GM23338 (cell line): ENCODE measurements around the gene RMND5A. TPM values are rescaled to one million over a fixed set of nuclear protein-coding genes. Genes with fewer than 3 reads are reported as not detected.

ENCODE experiments used
- ATAC-seq: fragments of 200-7000 bp; cut with Tn5 transposase; 3 replicates; pipeline ENCODE4 v1.9.1; 2020
- DNase-seq: peaks from one replicate; pipeline ENCODE4 v3.0.0-alpha.2; 2015; ENCODE audit warnings: low spot score
- H2AFZ ChIP-seq: fragments of 200-600 bp; sonication (generic); 2 replicates; pipeline ENCODE4 v1.8.0; 2016; ENCODE audit warnings: antibody characterized with exemption, mild to moderate bottlenecking, moderate library complexity
- H3F3A ChIP-seq: fragments of 200-600 bp; sonication (generic); replicated peaks from 2 replicates; pipeline ENCODE4 v1.8.0; 2017; ENCODE audit warnings: antibody characterized with exemption, mixed run types, low read depth
- H3K27ac ChIP-seq: fragments of 200-600 bp; sonication (generic); 2 replicates; pipeline ENCODE4 v1.6.1; 2016; ENCODE audit warnings: low read depth
- H3K27me3 ChIP-seq: fragments of 200-600 bp; sonication (generic); 2 replicates; pipeline ENCODE4 v1.8.0; 2016; ENCODE audit warnings: mild to moderate bottlenecking, mixed run types, moderate library complexity; ENCODE audit not compliant: insufficient read depth
- H3K36me3 ChIP-seq: fragments of 200-600 bp; sonication (generic); 2 replicates; pipeline ENCODE4 v1.8.0; 2016; ENCODE audit warnings: mild to moderate bottlenecking; ENCODE audit not compliant: insufficient read depth
- H3K4me1 ChIP-seq: fragments of 200-600 bp; sonication (generic); 2 replicates; pipeline ENCODE4 v1.8.0; 2016; ENCODE audit warnings: mild to moderate bottlenecking, moderate library complexity; ENCODE audit not compliant: insufficient read depth
- H3K4me2 ChIP-seq: fragments of 200-600 bp; sonication (generic); 2 replicates; pipeline ENCODE4 v1.7.1; 2017; ENCODE audit warnings: mixed run types
- H3K4me3 ChIP-seq: fragments of 200-600 bp; sonication (generic); 2 replicates; pipeline ENCODE4 v1.6.1; 2016; ENCODE audit warnings: mixed run types
- H3K79me2 ChIP-seq: fragments of 200-600 bp; sonication (generic); replicated peaks from 2 replicates; pipeline ENCODE4 v1.8.0; 2017; ENCODE audit warnings: mild to moderate bottlenecking; ENCODE audit not compliant: insufficient read depth
- H3K9me2 ChIP-seq: fragments of 200-600 bp; sonication (generic); 2 replicates; pipeline ENCODE4 v1.8.0; 2017; ENCODE audit not compliant: insufficient read depth
- H4K20me1 ChIP-seq: fragments of 200-600 bp; sonication (generic); replicated peaks from 2 replicates; pipeline ENCODE4 v1.8.0; 2017; ENCODE audit warnings: mild to moderate bottlenecking; ENCODE audit not compliant: insufficient read depth
- H3K27ac Mint-ChIP-seq: 2 replicates; pipeline ENCODE4 v1.8.0; 2020; ENCODE audit warnings: inconsistent platforms, mild to moderate bottlenecking, moderate library complexity, mixed read lengths
- H3K27me3 Mint-ChIP-seq: 3 replicates; pipeline ENCODE4 v1.8.0; 2022; ENCODE audit warnings: low read depth, mild to moderate bottlenecking, moderate library complexity, mixed read lengths, inconsistent platforms; ENCODE audit not compliant: insufficient read depth, poor library complexity
- H3K36me3 Mint-ChIP-seq: 3 replicates; pipeline ENCODE4 v1.8.0; 2021; ENCODE audit warnings: low read depth, mild to moderate bottlenecking, inconsistent platforms, moderate library complexity, mixed read lengths
- H3K4me1 Mint-ChIP-seq: 3 replicates; pipeline ENCODE4 v1.8.0; 2020; ENCODE audit warnings: mild to moderate bottlenecking, inconsistent platforms, mixed read lengths
- H3K4me3 Mint-ChIP-seq: 3 replicates; pipeline ENCODE4 v1.8.0; 2021; ENCODE audit warnings: moderate library complexity, mild to moderate bottlenecking, inconsistent platforms, mixed read lengths
- H3K9me3 Mint-ChIP-seq: 3 replicates; pipeline ENCODE4 v1.8.0; 2020; ENCODE audit warnings: moderate library complexity, mild to moderate bottlenecking, inconsistent platforms, mixed read lengths
- EZH2 ChIP-seq: fragments of 200-600 bp; sonication (generic); IDR thresholded peaks from one replicate; pipeline ENCODE4 v1.8.0; 2017; ENCODE audit warnings: antibody characterized with exemption, mild to moderate bottlenecking, low read depth; ENCODE audit not compliant: unreplicated experiment
- EZH2phosphoT487 ChIP-seq: fragments of 200-600 bp; sonication (generic); IDR thresholded peaks from one replicate; pipeline ENCODE4 v1.8.1; 2018; ENCODE audit warnings: antibody characterized with exemption; ENCODE audit not compliant: unreplicated experiment
- JUNB ChIP-seq: IDR thresholded peaks from one replicate; pipeline ENCODE4 v1.6.1; 2016; ENCODE audit warnings: antibody characterized with exemption; ENCODE audit not compliant: unreplicated experiment
- NANOG ChIP-seq: IDR thresholded peaks from 2 replicates; pipeline ENCODE4 v1.6.1; 2016; ENCODE audit warnings: antibody characterized with exemption, borderline replicate concordance
- POLR2AphosphoS5 ChIP-seq: IDR thresholded peaks from 2 replicates; pipeline ENCODE4 v1.6.1; 2016; ENCODE audit warnings: antibody characterized with exemption, low read depth
- STAT1 ChIP-seq: IDR thresholded peaks from one replicate; pipeline ENCODE4 v1.6.1; 2016; ENCODE audit warnings: antibody characterized with exemption; ENCODE audit not compliant: unreplicated experiment
- ZNF114 ChIP-seq: fragments of 250-450 bp; sonication (Bioruptor Pico); IDR thresholded peaks from 2 replicates; pipeline ENCODE4 v1.5.0; 2020; ENCODE audit warnings: mild to moderate bottlenecking, moderate library complexity
- ZNF331 ChIP-seq: fragments of 250-450 bp; sonication (Bioruptor Pico); IDR thresholded peaks from 2 replicates; pipeline ENCODE4 v1.5.0; 2020; ENCODE audit warnings: low read depth, mild to moderate bottlenecking, moderate library complexity
- polyA plus RNA-seq: library from polyadenylated mRNA; unstranded; fragments of >200 nt; fragmentation: Nextera tagmentation; extraction: Ambion mirVana; gene quantifications from 2 replicates; pipeline ENCODE4 v1.2.1, GENCODE V29; 2016
- total RNA-seq: library from RNA; depleted of rRNA; stranded (reverse); fragments of >200 nt; shearing (Covaris generic); gene quantifications from 2 replicates; pipeline ENCODE4 v1.2.3, GENCODE V29; 2014
- TF ChIP-seq, protein P1 (sequence below): fragments of 250-450 bp; sonication (Bioruptor Pico); IDR thresholded peaks from 2 replicates; pipeline ENCODE4 v1.5.0; 2020; ENCODE audit warnings: mild to moderate bottlenecking, moderate library complexity
- TF ChIP-seq, protein P2 (sequence below): IDR thresholded peaks from 2 replicates; pipeline ENCODE4 v1.6.1; 2016; ENCODE audit warnings: antibody characterized with exemption
- TF ChIP-seq, protein P3 (sequence below), 2 experiments: fragments of 200-600 bp in 1 of 2; sonication (generic) in 1 of 2; conservative IDR thresholded peaks; 2 replicates each; pipeline versions ENCODE4 v1.5.1 to v1.6.1; 2016 to 2017; ENCODE audit warnings: antibody characterized with exemption in 2 of 2, low read depth in 2 of 2, mild to moderate bottlenecking in 2 of 2, moderate library complexity in 1 of 2

RMND5A gene
- total and polyA plus RNA-seq, 2 experiments from 2014 or later, result 24.0 to 87.9 TPM

DNA sequence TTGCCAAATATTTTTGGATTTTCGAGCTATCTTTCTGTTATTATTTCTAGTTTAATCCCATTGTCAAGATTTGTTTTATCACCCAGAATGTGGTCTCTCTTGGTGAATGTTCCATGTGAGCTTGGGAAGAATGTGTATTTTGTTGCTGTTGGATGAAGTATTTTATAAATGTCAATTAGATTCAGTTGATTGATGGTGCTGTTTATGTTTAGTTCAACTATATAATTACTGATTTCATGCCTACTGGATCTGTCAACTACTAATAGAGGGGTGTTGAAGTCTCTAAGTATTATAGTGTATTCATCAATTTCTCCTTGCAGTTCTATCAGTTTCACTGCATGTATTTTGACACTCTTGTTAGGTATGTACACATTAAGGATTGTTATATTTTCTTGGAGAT lies 34.7 kb upstream of the RMND5A start:
- no peaks in the 10 kb centered on the region for H3K36me3 ChIP-seq
- Mint-ChIP-seq H3K4me1 (no peaks in the 10 kb centered on the region), H3K9me3 (no peaks in the 10 kb centered on the region), H3K4me3 (no peak overlapping the region), H3K36me3 (no peaks in the 10 kb centered on the region), H3K27ac (no peak overlapping the region), H3K27me3 (no peaks in the 10 kb centered on the region)
- no peaks in the 10 kb centered on the region for H3K9me2 ChIP-seq
- DNase-seq, result no peak
- H3K4me1 ChIP-seq, result no peaks in the 10 kb centered on the region
- no peak overlapping the region for H3K4me2 ChIP-seq
- no peaks in the 10 kb centered on the region for H3F3A ChIP-seq
- H2AFZ ChIP-seq, result no peak overlapping the region
- H3K79me2 ChIP-seq, result no peaks in the 10 kb centered on the region
- ATAC-seq, result no peak
- H3K27ac ChIP-seq, result no peak overlapping the region
- H4K20me1 ChIP-seq, result no peaks in the 10 kb centered on the region
- no peaks in the 10 kb centered on the region for H3K27me3 ChIP-seq
- no peak for TF ChIP-seq ZNF114 (CRISPR knock-in tag)
- H3K4me3 ChIP-seq, result no peak overlapping the region

DNA sequence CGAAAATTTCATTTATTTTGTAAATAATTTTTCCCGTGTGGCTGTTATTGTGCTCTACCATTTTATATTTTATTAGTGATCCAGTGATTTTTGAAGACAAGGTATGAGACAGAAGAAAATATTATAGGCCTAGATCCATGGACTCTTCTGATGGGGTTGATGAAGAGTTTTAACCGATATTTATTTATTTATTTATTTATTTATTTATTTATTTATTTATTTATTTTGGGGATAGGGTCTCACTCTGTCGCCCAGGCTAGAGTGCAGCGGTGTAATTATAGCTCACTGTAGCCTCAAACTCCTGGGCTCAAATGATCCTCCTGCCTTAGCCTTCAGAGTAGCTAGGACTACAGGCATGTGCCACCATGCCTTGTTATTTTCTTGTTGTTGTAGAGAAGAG lies 33.6 kb upstream of the RMND5A start:
- H3K9me2 ChIP-seq, result 0 out of 2 replicates have a peak, but pooled peaks cover 4% of the 10 kb centered on the region
- no peaks in the 10 kb centered on the region for H3K27me3 ChIP-seq
- no peaks in the 10 kb centered on the region for H4K20me1 ChIP-seq
- DNase-seq, result no peak
- Mint-ChIP-seq H3K4me3 (no peak overlapping the region), H3K36me3 (peaks cover 3% of the 10 kb centered on the region; the same call in 1 of the 3 replicates), H3K27me3 (no peaks in the 10 kb centered on the region), H3K9me3 (peaks cover 3% of the 10 kb centered on the region; the same call in 1 of the 3 replicates), H3K4me1 (no peaks in the 10 kb centered on the region), H3K27ac (no peak overlapping the region)
- H3K27ac ChIP-seq, result no peak overlapping the region
- H2AFZ ChIP-seq, result no peak overlapping the region
- no peaks in the 10 kb centered on the region for H3K79me2 ChIP-seq
- no peaks in the 10 kb centered on the region for H3K4me1 ChIP-seq
- no peaks in the 10 kb centered on the region for H3F3A ChIP-seq
- H3K4me2 ChIP-seq, result no peak overlapping the region
- H3K4me3 ChIP-seq, result no peak overlapping the region
- no peaks in the 10 kb centered on the region for H3K36me3 ChIP-seq
- ATAC-seq, result no peak
- TF ChIP-seq JUNB (no peak), NANOG (no peak), STAT1 (no peak), ZNF331 (CRISPR knock-in tag) (no peak), POLR2AphosphoS5 (no peak), EZH2 (no peak), ZNF114 (CRISPR knock-in tag) (no peak), EZH2phosphoT487 (no peak)
- TF ChIP-seq, protein P1, sequence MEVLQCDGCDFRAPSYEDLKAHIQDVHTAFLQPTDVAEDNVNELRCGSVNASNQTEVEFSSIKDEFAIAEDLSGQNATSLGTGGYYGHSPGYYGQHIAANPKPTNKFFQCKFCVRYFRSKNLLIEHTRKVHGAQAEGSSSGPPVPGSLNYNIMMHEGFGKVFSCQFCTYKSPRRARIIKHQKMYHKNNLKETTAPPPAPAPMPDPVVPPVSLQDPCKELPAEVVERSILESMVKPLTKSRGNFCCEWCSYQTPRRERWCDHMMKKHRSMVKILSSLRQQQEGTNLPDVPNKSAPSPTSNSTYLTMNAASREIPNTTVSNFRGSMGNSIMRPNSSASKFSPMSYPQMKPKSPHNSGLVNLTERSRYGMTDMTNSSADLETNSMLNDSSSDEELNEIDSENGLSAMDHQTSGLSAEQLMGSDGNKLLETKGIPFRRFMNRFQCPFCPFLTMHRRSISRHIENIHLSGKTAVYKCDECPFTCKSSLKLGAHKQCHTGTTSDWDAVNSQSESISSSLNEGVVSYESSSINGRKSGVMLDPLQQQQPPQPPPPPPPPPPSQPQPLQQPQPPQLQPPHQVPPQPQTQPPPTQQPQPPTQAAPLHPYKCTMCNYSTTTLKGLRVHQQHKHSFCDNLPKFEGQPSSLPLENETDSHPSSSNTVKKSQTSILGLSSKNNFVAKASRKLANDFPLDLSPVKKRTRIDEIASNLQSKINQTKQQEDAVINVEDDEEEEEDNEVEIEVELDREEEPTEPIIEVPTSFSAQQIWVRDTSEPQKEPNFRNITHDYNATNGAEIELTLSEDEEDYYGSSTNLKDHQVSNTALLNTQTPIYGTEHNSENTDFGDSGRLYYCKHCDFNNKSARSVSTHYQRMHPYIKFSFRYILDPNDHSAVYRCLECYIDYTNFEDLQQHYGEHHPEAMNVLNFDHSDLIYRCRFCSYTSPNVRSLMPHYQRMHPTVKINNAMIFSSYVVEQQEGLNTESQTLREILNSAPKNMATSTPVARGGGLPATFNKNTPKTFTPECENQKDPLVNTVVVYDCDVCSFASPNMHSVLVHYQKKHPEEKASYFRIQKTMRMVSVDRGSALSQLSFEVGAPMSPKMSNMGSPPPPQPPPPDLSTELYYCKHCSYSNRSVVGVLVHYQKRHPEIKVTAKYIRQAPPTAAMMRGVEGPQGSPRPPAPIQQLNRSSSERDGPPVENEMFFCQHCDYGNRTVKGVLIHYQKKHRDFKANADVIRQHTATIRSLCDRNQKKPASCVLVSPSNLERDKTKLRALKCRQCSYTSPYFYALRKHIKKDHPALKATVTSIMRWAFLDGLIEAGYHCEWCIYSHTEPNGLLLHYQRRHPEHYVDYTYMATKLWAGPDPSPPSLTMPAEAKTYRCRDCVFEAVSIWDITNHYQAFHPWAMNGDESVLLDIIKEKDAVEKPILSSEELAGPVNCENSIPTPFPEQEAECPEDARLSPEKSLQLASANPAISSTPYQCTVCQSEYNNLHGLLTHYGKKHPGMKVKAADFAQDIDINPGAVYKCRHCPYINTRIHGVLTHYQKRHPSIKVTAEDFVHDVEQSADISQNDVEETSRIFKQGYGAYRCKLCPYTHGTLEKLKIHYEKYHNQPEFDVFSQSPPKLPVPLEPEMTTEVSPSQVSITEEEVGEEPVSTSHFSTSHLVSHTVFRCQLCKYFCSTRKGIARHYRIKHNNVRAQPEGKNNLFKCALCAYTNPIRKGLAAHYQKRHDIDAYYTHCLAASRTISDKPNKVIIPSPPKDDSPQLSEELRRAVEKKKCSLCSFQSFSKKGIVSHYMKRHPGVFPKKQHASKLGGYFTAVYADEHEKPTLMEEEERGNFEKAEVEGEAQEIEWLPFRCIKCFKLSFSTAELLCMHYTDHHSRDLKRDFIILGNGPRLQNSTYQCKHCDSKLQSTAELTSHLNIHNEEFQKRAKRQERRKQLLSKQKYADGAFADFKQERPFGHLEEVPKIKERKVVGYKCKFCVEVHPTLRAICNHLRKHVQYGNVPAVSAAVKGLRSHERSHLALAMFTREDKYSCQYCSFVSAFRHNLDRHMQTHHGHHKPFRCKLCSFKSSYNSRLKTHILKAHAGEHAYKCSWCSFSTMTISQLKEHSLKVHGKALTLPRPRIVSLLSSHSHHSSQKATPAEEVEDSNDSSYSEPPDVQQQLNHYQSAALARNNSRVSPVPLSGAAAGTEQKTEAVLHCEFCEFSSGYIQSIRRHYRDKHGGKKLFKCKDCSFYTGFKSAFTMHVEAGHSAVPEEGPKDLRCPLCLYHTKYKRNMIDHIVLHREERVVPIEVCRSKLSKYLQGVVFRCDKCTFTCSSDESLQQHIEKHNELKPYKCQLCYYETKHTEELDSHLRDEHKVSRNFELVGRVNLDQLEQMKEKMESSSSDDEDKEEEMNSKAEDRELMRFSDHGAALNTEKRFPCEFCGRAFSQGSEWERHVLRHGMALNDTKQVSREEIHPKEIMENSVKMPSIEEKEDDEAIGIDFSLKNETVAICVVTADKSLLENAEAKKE (CRISPR knock-in tag), result no peak
- TF ChIP-seq, protein P2, sequence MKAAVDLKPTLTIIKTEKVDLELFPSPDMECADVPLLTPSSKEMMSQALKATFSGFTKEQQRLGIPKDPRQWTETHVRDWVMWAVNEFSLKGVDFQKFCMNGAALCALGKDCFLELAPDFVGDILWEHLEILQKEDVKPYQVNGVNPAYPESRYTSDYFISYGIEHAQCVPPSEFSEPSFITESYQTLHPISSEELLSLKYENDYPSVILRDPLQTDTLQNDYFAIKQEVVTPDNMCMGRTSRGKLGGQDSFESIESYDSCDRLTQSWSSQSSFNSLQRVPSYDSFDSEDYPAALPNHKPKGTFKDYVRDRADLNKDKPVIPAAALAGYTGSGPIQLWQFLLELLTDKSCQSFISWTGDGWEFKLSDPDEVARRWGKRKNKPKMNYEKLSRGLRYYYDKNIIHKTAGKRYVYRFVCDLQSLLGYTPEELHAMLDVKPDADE, result no peak
- TF ChIP-seq, protein P3, sequence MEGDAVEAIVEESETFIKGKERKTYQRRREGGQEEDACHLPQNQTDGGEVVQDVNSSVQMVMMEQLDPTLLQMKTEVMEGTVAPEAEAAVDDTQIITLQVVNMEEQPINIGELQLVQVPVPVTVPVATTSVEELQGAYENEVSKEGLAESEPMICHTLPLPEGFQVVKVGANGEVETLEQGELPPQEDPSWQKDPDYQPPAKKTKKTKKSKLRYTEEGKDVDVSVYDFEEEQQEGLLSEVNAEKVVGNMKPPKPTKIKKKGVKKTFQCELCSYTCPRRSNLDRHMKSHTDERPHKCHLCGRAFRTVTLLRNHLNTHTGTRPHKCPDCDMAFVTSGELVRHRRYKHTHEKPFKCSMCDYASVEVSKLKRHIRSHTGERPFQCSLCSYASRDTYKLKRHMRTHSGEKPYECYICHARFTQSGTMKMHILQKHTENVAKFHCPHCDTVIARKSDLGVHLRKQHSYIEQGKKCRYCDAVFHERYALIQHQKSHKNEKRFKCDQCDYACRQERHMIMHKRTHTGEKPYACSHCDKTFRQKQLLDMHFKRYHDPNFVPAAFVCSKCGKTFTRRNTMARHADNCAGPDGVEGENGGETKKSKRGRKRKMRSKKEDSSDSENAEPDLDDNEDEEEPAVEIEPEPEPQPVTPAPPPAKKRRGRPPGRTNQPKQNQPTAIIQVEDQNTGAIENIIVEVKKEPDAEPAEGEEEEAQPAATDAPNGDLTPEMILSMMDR (conservative IDR thresholded peaks at IDR 0.05; ENCODE audit: low read depth in 2 of 2), result no peak
